OCI-LY1 (cell line): Measurements from ENCODE around the gene PTPRN2.

Experiments used
- EZH2 ChIP-seq: fragments of 200-600 bp; sonication (generic), shearing (Covaris generic); IDR thresholded peaks from 2 replicates; pipeline ENCODE4 v1.8.0; 2017; ENCODE audit warnings: borderline replicate concordance, mixed run types, mild to moderate bottlenecking, antibody characterized with exemption, low read length, moderate library complexity, mixed read lengths
- TF ChIP-seq, protein P1 (sequence below): fragments of 200-600 bp; sonication (generic), shearing (Covaris generic); IDR thresholded peaks from 2 replicates; pipeline ENCODE4 v1.5.1; 2017; ENCODE audit warnings: mild to moderate bottlenecking, antibody characterized with exemption, low read length, moderate library complexity, mixed read lengths

DNA sequence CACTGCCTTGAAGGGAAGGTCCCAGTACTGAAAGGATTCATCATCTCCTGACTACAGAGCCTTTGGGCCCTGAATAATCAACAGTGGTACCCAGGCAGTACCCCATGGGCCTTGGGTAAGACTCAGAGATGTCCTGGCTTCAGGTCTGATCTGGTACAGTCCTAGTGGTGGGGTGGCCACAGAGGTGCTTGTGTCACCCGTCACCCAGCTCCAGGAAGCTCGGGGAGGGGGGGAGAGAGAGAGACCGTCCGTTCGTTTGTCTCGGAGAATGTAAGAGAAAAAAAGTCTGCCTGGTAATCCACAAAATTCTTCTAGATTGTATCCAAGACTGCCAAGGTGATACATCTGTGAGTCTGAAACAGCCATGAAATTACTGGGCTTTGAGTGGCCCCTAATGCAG lies 381.3 kb downstream of the PTPRN2 start:
- TF ChIP-seq, protein P1, sequence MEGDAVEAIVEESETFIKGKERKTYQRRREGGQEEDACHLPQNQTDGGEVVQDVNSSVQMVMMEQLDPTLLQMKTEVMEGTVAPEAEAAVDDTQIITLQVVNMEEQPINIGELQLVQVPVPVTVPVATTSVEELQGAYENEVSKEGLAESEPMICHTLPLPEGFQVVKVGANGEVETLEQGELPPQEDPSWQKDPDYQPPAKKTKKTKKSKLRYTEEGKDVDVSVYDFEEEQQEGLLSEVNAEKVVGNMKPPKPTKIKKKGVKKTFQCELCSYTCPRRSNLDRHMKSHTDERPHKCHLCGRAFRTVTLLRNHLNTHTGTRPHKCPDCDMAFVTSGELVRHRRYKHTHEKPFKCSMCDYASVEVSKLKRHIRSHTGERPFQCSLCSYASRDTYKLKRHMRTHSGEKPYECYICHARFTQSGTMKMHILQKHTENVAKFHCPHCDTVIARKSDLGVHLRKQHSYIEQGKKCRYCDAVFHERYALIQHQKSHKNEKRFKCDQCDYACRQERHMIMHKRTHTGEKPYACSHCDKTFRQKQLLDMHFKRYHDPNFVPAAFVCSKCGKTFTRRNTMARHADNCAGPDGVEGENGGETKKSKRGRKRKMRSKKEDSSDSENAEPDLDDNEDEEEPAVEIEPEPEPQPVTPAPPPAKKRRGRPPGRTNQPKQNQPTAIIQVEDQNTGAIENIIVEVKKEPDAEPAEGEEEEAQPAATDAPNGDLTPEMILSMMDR: no peak
- TF ChIP-seq EZH2: no peak
